Activated naive CD4-positive, alpha-beta T cell treated with Interleukin-2 at 50 U/mL for 16 hours (primary cell): Measurements from ENCODE around the gene NIPBL.
"Not testable (repeated sequence)": the region's sequence is repeated elsewhere in the genome, so short reads cannot be mapped to it uniquely, and the experiment has no call there.

Experiments
- DNase-seq: peaks from one replicate; pipeline ENCODE4 v3.0.0-alpha.2; 2020

Gene NIPBL

DNA sequence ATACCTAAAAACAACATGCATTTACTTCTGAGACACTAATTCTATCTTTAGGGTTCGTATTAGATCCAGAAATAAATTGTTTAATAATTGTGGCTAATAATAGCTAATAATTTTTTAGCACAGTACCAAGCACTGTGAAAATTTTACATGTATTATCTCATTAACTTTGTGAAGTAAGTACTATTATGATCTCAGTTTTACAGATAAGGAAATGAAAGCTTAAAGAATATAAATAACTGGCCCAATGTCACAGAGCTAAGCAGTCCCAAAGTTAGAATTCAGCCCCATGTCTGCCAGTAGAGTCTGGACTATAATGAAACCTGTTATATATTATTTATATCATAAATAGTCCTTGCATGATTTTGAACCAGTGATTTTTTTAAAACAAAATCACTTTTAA, 163.3 kb downstream of the NIPBL start:
- DNase-seq: no peak

DNA sequence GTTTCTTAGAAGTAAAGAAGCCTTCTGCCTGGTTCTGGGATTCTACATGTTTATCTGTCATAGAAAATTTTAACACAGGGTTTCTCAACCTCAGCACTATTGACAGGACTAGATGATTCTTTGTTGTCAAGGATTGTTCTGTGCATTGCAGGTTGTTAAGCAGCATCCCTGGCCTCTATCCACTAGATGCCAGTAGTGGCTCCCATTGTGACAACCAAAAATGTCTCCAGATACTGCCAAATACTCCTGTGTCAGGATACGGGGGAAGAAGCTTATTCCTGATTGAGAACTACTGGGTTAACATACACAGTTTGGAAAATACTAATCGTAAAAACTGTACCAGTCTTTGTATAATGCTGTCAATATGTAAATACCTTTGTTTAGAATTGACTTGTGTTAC, 167.1 kb downstream of the NIPBL start:
- no peak for DNase-seq

DNA sequence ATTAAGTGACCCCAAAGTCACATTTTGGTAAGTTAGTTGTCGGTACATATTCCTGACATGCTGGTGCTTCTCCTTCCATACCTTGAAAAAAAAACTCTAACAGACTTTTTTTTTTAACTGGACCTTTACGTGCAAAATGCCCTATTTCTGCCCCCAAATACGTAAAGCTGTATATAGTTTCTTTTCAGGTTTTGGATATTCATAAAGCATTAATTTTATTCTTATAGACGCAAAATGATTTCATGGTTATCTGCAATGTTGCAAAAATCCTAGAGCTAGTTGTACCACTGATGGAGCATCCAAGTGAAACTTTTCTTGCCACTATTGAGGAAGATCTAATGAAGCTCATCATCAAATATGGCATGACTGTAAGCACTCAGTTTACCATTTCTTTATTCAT, 167.6 kb downstream of the NIPBL start:
- no peak for DNase-seq

DNA sequence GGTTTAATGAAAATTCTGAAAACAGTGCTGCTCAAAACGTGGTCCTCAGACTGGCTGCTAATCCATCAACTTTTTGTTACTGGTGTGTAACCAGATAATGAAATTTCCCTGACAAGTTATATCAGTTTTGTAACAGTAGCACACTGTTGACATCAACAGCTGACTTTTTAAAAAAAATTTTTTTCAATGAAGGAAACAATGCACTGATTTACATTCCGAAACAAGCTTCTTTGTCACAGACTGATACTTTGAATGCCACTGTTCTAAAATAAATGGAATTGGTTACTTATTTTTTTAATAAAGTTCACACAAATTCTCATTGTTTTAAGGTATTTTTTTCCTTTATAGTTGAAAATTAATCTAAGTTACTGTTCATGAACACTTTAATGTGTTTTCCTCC, 169.1 kb downstream of the NIPBL start:
- DNase-seq: no peak

DNA sequence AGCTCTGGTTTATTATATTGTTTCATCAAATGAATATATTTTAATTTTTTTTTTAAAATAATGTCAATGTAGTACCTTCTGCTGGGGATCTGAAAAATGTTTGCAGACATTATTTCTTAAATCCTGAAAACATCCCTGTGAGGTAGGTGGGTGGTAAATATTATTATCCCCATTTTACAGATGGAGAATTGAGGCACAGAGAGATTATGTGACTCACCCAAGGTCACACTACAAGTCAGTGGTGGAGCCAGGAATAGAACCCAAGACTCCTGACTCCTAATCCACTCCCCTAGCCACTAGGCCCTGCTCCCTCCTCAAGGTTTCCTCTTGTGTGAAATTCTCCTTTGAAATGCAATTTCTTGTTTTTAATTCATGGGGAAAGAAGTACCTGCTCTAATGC, 171.4 kb downstream of the NIPBL start:
- DNase-seq: no peak

DNA sequence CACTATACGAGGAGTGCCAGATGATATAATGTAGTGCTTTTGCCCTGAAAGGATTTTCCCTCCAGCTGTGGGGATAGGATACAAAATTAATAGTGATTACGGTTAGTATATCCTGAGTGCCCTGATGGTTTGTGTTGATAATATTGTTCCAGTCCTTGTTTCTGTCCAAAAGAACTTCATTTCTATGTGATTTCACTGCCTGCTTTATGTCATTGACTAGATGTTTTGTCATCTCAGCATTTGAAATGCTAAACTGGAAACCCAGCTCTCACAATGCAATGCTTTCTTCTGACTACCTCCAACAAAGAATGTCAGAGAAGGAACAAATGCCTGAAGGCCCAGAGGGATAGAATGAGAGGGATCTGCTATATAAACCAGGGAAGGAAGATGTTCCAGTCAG, 177.8 kb downstream of the NIPBL start:
- no peak for DNase-seq

DNA sequence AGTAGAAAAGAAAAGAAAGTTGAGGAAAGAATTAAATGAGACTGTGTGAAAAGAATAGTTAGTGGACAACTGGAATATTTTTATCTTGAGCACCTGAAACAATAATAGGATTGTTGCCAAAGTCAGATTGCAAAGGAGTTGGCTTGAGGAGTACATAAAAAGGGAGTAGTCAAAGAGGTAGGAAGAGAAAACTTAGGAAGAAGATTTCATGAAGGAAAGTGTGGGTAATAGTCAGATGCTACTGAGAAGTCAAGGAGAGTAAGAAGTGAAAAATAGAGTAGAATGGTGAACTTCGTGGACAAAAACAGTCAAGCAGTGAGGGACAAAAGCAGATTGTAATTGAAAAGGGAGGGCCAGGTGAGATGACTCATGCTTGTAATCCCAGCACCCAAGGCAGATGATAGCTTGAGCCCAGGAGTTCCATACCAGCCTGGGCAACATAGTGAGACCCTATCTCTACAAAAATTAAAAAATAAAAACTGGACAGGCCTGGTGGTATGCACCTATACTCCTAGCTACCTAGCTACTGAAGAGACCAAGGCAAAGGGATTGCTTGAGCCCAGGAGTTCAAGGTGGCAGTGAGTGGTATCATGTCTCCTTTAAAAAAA, 178.9 kb downstream of the NIPBL start:
- no peak for DNase-seq

DNA sequence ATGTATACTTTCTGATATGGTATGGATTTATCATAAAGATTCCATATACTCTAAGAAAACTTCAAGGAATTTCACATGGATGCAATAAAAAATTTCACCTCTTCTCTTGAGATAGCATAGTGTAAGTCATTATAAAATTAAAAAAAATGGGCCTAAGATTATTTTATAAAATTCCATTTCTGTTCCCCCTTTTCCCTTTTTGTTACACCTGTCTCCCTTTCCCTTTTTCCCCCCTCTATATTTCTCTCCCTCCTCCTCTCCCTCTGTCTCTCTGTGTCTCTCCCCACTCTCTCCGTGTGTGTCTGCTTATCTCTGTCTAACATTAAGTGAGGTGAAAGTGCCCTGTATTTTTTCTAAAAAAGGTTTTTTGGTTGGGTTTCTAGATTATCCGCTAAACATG, 180.2 kb downstream of the NIPBL start:
- no peak for DNase-seq

DNA sequence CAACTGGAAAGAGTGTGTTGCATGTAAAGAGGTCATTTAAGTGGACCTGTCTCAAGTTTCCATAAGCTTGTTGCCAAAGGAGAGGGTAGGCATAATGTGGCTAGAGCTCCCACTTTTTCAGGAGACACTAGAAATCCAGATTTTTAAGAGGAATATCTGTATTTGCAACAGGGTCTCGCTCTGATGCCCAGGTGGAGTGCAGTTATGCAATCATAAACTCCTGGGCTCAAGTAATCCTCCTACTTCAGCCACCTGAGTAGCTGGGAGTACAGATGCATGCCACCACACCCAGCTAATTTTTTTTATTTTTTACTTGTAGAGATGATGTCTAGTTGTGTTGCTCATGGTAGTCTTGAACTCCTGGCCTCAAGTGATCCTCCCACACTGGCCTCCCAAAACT, 183.5 kb downstream of the NIPBL start:
- no peak for DNase-seq

DNA sequence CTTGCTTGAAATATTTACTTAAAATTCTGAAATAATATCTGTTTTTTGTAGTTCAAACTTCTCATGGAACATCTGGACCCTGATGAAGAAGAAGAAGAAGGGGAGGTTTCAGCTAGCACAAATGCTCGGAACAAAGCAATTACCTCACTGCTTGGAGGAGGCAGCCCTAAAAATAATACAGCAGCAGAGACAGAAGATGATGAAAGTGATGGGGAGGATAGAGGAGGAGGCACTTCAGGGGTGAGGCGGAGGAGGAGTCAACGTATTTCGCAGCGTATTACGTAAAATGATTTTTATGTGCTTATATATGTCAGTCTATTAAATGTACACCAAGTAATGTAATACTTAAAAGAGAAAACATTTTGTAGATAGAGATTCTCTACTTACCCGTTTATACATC, 187.2 kb downstream of the NIPBL start:
- DNase-seq: no peak

DNA sequence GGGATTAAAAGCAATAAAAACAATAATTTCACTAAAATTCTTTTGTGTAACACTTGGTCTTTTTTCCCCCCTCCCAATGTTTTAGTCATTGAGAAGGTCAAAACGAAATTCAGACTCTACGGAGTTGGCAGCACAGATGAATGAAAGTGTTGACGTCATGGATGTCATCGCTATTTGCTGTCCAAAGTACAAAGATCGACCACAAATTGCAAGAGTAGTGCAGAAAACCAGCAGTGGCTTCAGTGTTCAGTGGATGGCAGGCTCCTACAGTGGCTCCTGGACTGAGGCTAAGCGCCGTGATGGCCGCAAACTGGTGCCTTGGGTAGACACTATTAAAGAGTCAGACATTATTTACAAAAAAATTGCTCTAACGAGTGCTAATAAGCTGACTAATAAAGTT, 187.9 kb downstream of the NIPBL start:
- DNase-seq: no peak

DNA sequence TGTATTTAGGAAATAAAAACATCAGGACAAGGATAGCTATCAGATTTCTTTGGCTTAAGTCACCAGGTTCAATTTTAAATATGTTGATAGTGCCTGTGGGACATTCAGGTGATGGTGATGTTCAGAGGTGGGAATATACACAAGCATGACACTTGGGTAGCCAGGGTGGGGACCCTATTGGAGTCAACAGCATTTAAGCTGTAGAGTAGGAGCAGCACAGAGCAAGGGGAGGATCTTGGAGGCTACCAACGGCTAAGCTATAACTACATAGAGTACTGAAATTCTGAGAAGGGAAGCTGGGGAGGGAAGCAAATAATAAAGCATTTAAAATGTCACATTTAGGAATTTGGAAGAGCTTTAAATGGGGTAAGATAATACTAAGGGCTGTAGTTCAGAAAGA, 194.9 kb downstream of the NIPBL start:
- no peak for DNase-seq

DNA sequence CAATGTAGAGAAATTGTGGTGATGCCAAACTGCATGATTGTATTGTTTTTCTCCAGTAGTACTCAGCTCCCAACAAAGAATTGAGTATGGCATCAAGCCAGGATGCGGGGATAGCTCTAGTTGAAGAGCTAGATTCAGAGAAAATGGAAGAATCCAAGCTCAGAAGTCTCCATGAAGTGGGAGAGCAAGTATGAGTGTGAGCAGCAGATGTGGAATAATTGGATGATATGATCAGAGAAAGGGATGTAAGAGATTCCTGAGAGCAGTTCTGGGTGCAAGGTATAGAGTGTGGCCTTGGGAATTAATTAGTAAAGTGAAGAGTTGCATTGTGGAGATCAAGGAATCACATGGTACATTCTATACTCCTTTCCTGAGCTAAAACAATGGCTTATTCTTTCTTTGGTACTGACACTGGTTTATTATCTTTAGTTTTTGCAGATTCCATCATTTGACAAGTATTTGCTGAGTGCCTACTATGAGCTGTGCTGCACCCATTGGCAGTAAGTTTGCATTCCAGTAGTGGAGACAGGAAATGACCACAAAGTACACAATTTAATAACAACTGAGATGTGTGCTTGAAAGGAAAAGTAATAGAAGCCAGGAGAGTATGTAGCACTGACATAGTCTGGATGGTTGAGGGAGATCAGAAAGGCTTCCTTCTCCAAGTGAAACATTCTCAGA, 195.5 kb downstream of the NIPBL start:
- no peak for DNase-seq

DNA sequence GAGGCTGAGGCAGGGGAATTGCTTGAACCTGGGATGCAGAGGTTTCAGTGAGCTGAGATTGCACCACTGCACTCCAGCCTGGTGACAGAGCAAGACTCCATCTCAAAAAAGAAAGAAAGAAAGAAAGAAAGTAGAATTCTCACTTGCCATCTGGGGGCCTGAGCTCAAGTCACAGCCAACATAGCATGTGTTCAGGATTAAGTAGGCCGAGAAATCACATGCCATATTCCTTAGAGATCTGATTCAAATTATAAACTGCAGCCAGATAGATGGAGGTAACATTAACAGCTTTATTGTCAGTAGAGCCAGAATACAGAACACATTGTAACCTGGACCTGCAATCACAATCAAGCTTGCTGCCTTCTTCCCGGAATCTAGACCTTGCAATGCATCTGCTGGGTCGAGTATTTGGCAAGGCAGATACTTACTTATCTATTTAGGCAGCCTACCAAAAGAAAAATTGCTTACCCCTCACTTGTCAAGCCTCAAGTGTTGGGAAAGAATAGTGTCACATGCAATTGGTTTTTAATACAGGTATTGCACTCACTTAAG, 198.9 kb downstream of the NIPBL start:
- no peak for DNase-seq

DNA sequence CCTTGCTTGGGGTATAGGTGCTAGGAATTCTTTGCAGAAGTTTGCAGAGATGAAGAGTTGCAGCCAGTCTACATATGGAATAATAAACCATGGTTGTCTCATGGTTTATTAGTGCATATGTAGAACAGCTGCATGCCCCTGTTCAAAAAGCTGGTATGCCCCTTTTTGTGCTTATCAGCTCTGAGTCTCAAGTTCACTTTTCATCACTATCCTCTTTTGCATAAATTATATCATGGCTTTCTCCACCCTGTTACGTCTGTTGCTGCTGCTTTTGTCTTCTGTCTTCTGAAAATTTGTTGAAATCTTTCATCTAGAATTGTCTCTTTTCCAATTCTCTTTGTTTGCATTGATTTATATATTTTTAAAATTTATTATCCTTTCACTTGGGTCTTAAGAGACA, 200.6 kb downstream of the NIPBL start:
- no peak for DNase-seq

DNA sequence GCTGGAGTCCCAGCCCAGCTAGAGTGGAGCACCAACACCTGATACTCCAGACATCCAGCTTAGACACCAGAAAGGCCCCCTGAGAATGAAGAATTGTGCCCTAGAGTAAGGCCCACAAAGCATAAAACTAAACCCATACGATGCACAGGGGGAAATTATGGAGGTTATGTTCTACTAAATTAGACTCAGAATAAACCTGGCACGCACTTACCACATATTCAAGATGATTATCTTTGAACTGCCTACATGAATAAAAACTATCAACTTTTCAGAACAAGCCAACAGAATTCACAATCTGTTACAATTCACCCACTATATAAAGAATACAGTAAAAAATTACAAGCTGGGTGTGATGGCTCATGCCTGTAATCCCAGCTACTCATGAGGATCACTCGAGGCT, 204.1 kb downstream of the NIPBL start:
- no peak for DNase-seq

DNA sequence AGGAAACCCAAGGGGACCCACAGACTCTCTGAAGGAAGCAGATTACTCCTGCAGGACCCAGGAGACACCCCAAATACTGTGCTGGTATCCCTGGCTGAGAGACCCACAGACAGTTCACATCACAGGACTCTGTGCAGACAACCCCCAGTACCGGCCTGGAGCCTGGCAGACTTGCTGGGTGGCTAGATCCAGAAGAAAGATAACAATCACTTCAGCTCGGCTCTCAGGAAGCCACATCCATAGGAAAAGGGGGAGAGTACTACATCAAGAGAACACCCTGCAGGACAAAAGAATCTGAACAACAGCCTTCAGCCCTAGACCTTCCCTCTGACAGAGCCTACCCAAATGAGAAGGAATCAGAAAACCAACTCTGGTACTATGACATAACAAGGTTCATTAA, 206.4 kb downstream of the NIPBL start:
- not testable (repeated sequence) for DNase-seq

DNA sequence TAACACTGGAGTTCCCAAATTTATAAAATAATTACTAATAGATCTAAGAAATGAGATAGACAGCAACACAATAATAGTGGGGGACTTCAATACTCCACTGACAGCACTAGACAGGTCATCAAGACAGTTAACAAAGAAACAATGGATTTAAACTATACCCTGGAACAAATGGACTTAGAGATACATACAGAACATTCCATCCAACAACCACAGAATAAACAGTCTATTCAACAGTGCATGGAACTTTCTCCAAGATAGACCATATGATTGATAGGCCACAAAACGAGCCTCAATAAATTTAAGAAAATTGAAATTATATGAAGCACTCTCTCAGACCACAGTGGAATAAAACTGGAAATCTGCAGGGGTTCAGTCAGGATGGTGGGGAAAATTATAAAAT, 209.5 kb downstream of the NIPBL start:
- DNase-seq: not testable (repeated sequence)

DNA sequence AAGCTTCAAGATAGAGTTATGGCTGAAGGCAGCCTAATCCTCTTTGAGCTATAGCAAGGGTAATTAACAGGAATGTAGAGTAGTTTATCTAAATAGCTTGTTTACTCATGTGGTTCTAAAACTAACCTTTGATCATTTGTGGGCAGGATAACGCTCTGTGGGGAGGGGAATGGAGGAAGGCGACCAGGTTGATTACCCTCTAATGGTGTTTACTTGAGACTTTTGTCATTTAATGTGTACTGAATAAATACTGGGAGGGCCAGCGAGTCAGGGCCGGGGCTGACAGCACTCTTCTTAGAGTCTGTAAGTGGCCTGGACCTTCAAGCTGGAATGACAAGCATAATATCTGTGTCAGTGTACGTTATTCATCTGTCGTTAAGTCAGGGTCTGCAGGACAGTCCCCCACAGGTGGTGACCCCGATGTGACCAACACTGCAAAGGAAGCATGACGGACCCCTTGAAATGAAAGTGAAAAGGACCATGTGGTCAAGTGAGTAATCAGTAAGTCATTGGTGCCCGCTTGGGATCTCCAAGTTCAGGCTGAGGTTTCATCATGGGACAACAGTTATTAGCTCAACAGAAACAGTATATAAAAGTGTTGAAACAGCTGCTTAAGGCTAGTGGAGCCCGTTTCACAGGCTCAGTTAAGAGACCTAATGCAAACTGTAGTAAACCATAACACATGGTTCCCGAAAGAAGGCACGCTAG, 210.1 kb downstream of the NIPBL start:
- no peak for DNase-seq

DNA sequence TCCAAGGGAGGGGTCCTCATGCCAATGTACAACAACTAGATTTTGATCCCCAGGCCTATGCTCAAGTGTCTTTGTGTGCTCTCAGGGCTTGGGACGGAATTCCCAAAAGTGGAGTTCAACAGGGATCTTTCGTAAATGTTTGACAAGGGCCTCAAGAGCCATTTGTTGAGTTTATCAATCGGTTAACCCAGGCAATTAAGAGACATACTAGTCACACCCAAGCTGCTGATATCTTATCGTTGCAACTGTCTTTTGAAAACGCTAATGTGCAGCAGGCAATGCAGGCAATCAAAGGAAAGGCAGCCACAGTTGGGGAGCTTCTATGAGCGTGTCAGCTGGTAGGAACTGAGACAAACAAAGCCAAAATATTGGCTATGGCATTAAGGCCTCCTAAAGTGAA, 211.4 kb downstream of the NIPBL start:
- no peak for DNase-seq

DNA sequence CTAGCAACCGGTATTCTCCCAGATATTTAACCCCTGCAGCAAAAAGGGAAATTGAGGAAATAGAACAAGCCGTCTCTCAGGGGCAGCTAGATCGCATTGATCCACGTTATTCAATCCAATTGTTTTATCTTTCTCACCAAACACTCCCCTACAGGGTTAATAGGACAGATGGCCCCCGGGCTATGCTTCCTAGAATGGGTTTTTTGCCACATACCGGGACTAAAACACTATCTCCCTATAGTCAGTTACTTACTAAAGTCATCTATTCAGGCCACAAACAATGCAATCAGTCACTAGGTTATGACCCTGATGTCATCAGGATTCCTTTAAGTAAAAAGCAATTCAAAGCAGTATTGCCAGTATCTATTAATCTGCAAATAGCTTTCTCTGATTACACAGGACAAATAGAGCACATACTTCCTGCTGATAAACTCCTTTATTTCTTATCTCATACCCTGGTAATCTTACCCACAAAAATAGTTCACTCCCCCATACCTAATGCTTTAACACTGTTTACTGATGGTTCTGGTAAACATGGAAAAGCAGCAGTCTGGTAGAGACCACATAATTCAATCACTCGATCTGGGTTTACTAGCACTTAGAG, 213.7 kb downstream of the NIPBL start:
- no peak for DNase-seq

DNA sequence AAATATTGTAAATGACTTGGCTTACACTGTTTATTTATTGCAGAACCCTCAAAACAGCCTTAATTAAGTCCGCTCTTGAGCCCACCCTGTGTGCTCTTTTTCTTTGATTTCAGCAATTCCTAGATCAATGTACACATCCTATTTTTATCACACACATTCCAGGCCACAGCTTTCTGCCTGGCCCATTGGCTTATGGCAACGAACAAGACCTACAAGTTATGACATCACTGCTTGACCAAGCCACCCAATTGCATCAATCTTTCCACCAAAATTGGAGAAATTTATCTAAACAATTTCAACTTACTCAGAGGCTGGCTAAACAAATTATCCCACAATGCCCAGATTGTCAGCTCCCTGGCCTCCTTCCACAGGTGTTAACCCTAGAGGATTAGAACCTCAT, 214.2 kb downstream of the NIPBL start:
- no peak for DNase-seq

DNA sequence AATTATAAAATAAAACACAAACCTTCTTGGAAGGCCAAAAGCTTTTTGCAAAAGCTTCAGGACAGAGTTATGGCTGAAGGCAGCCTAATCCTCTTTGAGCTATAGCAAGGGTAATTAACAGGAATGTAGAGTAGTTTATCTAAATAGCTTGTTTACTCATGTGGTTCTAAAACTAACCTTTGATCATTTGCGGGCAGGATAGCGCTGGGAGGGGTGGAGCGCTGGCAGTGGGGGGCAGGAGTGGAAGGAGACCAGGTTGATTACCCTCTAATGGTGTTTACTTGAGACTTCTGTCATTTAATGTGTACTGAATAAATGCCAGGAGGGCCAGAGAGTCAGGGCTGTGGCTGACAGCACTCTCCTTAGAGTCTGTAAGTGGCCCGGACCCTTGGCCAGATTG, 217.2 kb downstream of the NIPBL start:
- not testable (repeated sequence) for DNase-seq

DNA sequence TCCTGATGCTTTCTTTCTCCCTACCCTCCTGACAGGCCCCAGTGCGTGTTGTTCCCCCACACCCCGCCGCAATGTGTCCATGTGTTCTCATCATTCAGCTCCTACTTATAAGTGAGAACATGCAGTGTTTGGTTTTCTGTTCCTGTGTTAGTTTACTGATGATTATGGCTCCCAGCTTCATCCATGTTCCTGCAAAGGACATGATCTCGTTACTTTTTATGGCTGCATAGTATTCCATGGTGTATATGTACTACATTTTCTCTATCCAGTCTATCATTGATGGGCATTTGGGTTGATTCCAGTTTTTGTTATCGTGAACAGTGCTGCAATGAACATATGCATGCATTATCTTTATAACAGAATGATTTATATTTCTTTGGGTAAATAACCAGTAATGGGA, 222.7 kb downstream of the NIPBL start:
- DNase-seq: not testable (repeated sequence)
